HepG2 (cell line): ENCODE results near the gene ZNF625. TPM values are rescaled to one million over a fixed set of nuclear protein-coding genes. Genes with fewer than 3 reads are reported as not detected.

ENCODE experiments used
- ARID4A ChIP-seq: sonication (generic); formaldehyde crosslinking; IDR thresholded peaks from 2 replicates; pipeline ENCODE4 v1.5.0; 2020; ENCODE audit warnings: mild to moderate bottlenecking, missing genetic modification reagents, borderline replicate concordance
- ARNTL ChIP-seq: sonication (generic); formaldehyde crosslinking; IDR thresholded peaks from 2 replicates; pipeline ENCODE4 v1.4.0; 2020; ENCODE audit warnings: mild to moderate bottlenecking, missing genetic modification reagents
- LRRFIP1 ChIP-seq: sonication (generic); formaldehyde crosslinking; conservative IDR thresholded peaks from 2 replicates; pipeline ENCODE4 v1.4.0; 2020; ENCODE audit warnings: missing genetic modification reagents
- MXI1 ChIP-seq: IDR thresholded peaks from 3 replicates; pipeline ENCODE4 v1.6.1; 2012; ENCODE audit warnings: low read depth, low read length, inconsistent platforms, borderline replicate concordance
- SMARCC2 ChIP-seq: fragments of 450-650 bp; IDR thresholded peaks from 2 replicates; pipeline ENCODE4 v1.6.1; 2017; ENCODE audit warnings: antibody characterized with exemption, mild to moderate bottlenecking
- ZNF264 ChIP-seq: sonication (generic); formaldehyde crosslinking; IDR thresholded peaks from 2 replicates; pipeline ENCODE4 v1.4.0; 2020; ENCODE audit warnings: missing genetic modification reagents
- ZNF407 ChIP-seq: sonication (generic); formaldehyde crosslinking; IDR thresholded peaks from one replicate; pipeline ENCODE4 v1.5.1; 2020; ENCODE audit warnings: mild to moderate bottlenecking, missing genetic modification reagents; ENCODE audit errors: not compliant biosample characterization
- ZNF446 ChIP-seq: sonication (generic); formaldehyde crosslinking; IDR thresholded peaks from 2 replicates; pipeline ENCODE4 v1.5.0; 2020; ENCODE audit warnings: mild to moderate bottlenecking, missing genetic modification reagents
- ZNF747 ChIP-seq: sonication (generic); formaldehyde crosslinking; IDR thresholded peaks from 2 replicates; pipeline ENCODE4 v1.8.1; 2023; ENCODE audit warnings: missing genetic modification reagents, mild to moderate bottlenecking, borderline replicate concordance
- ZNF772 ChIP-seq: sonication (generic); formaldehyde crosslinking; IDR thresholded peaks from 2 replicates; pipeline ENCODE4 v1.5.0; 2020; ENCODE audit warnings: mild to moderate bottlenecking, missing genetic modification reagents
- ZSCAN22 ChIP-seq: sonication (generic); formaldehyde crosslinking; IDR thresholded peaks from 2 replicates; pipeline ENCODE4 v1.4.0; 2020; ENCODE audit warnings: mild to moderate bottlenecking, missing genetic modification reagents
- ZSCAN31 ChIP-seq: sonication (generic); formaldehyde crosslinking; IDR thresholded peaks from 2 replicates; pipeline ENCODE4 v1.5.0; 2020; ENCODE audit warnings: low read depth, mild to moderate bottlenecking, missing genetic modification reagents
- polyA plus RNA-seq, 8 experiments: library from polyadenylated mRNA; depleted of rRNA in 3 of 8; stranded (reverse) in 7 of 8; unstranded in 1 of 8; fragments of >200 nt; fragmentation: Illumina TruSeq in 4 of 8; extraction: Trizol in 4 of 8; gene quantifications; 2 replicates each; pipeline versions ENCODE4 v1.2.1 to v1.2.3, GENCODE V29; 2011 to 2016; ENCODE audit warnings: low read depth in 4 of 8, missing spikeins in 1 of 8, mixed read lengths in 1 of 8; ENCODE audit not compliant: insufficient read depth in 1 of 8
- total RNA-seq, 5 experiments: library from RNA; depleted of rRNA; stranded (reverse); fragments of >200 nt; fragmentation: Illumina TruSeq; extraction: Trizol; gene quantifications; 2 replicates each; pipeline ENCODE4 v1.2.3, GENCODE V29; 2016; ENCODE audit warnings: low read depth in 1 of 5

ZNF625 gene
- total and polyA plus RNA-seq, 2 of the 13 experiments (the other 11 are each of a cell fraction or from before 2014, with no cell fraction given), result 1.7 to 12.2 TPM

- TF ChIP-seq ZNF747 (CRISPR knock-in tag) (no peak), ZNF446 (CRISPR knock-in tag) (no peak), ZNF264 (no peak), ZSCAN22 (CRISPR knock-in tag) (no peak), ZNF407 (peak; percentile 94), SMARCC2 (no peak), ZSCAN31 (CRISPR knock-in tag) (peak; percentile 47; the same call in 1 of the 2 replicates), LRRFIP1 (no peak), ARID4A (CRISPR knock-in tag) (peak; percentile 95), ZNF772 (peak; percentile 38; the same call in 1 of the 2 replicates), MXI1 (peak; percentile 82; the same call in 1 of the 3 replicates), ARNTL (CRISPR knock-in tag) (no peak)
These were observed 6.6 kb upstream of the ZNF625 start, which contains the start of gene ZNF136 (continued) for GRCh38 chr19:12162882-12163806.
